Measurements from ENCODE around the gene CEP89.
A peak's percentile ranks its signal among the peaks of the same experiment; 100 is the strongest.
"Not testable (repeated sequence)": the region's sequence is repeated elsewhere in the genome, so short reads cannot be mapped to it uniquely, and the experiment has no call there.

The CEP89 gene

GRCh38 chr19:32971715-32972540 lies at the start of gene CEP89, which contains the start of gene FAAP24:
CEP89 (minus strand) TSS chr19:32971958; CDS start chr19:32971874, 84 bp downstream.
FAAP24 (plus strand) TSS chr19:32972242; CDS start chr19:32973197, 955 bp downstream.
- in situ Hi-C loops (cut with MboI; ENCODE audit: low pct_unique_long_range_greater_than_20kb, low sequenced_read_pairs, unreplicated experiment): loop anchor here (10.0 kb wide), 1 partner anchor 143 kb away; no protein-coding TSS in a partner anchor
- TF ChIP-seq CTCF (IDR thresholded peaks at IDR 0.05; ENCODE audit: extremely low read depth, insufficient read depth, missing control alignments): no peak
- DNase-seq (ENCODE audit: low spot score): peak; percentile 97

- DNase-seq (ENCODE audit: low spot score); in situ Hi-C loops (cut with MboI; ENCODE audit: low pct_unique_long_range_greater_than_20kb, low sequenced_read_pairs, unreplicated experiment): not testable (repeated sequence)
Measured at GRCh38 chr19:33010891-33011290, 39.1 kb upstream of the CEP89 start.

GRCh38 chr19:33008738-33009137 lies 37.0 kb upstream of the CEP89 start:
- DNase-seq (ENCODE audit: low spot score): no peak
- in situ Hi-C loops (cut with MboI; ENCODE audit: low pct_unique_long_range_greater_than_20kb, low sequenced_read_pairs, unreplicated experiment): no loop called here
- TF ChIP-seq CTCF (IDR thresholded peaks at IDR 0.05; ENCODE audit: extremely low read depth, insufficient read depth, missing control alignments): no peak

- DNase-seq (ENCODE audit: low spot score): no peak
- in situ Hi-C loops (cut with MboI; ENCODE audit: low pct_unique_long_range_greater_than_20kb, low sequenced_read_pairs, unreplicated experiment): no loop called here
- TF ChIP-seq CTCF (IDR thresholded peaks at IDR 0.05; ENCODE audit: extremely low read depth, insufficient read depth, missing control alignments): no peak
Measured at GRCh38 chr19:33005440-33005839, 33.7 kb upstream of the CEP89 start.

GRCh38 chr19:33003424-33004024 lies 31.8 kb upstream of the CEP89 start:
- in situ Hi-C loops (cut with MboI; ENCODE audit: low pct_unique_long_range_greater_than_20kb, low sequenced_read_pairs, unreplicated experiment); DNase-seq (ENCODE audit: low spot score): not testable (repeated sequence)

- DNase-seq (ENCODE audit: low spot score); in situ Hi-C loops (cut with MboI; ENCODE audit: low pct_unique_long_range_greater_than_20kb, low sequenced_read_pairs, unreplicated experiment): not testable (repeated sequence)
Measured at GRCh38 chr19:33002126-33002865, 30.5 kb upstream of the CEP89 start.

GRCh38 chr19:33000910-33001309 lies 29.2 kb upstream of the CEP89 start:
- no peak for DNase-seq (ENCODE audit: low spot score)
- TF ChIP-seq CTCF (IDR thresholded peaks at IDR 0.05; ENCODE audit: extremely low read depth, insufficient read depth, missing control alignments): no peak
- in situ Hi-C loops (cut with MboI; ENCODE audit: low pct_unique_long_range_greater_than_20kb, low sequenced_read_pairs, unreplicated experiment): no loop called here

GRCh38 chr19:33000510-33000909 lies 28.8 kb upstream of the CEP89 start:
- DNase-seq (ENCODE audit: low spot score): no peak
- TF ChIP-seq CTCF (IDR thresholded peaks at IDR 0.05; ENCODE audit: extremely low read depth, insufficient read depth, missing control alignments): no peak
- in situ Hi-C loops (cut with MboI; ENCODE audit: low pct_unique_long_range_greater_than_20kb, low sequenced_read_pairs, unreplicated experiment): no loop called here
